ENCODE measurements around the gene DBI. TPM values are rescaled to one million over a fixed set of nuclear protein-coding genes. Genes with fewer than 3 reads are reported as not detected.

Gene DBI
- total RNA-seq, 1 experiment from 2014 or later: 70.9 TPM

GRCh38 chr2:119407430-119408220 lies 40.8 kb downstream of the DBI start:
- peak; percentile 84 for DNase-seq

GRCh38 chr2:119408221-119408619 lies 41.4 kb downstream of the DBI start:
- no peaks in the 10 kb centered on the region for H4K20me1 ChIP-seq (ENCODE audit: insufficient read depth, low read depth, low read length)
- no peaks in the 10 kb centered on the region for H3K9me2 ChIP-seq (replicated peaks; ENCODE audit: insufficient read depth, low read length)
- H3K4me2 ChIP-seq (ENCODE audit: low read depth, low read length, poor library complexity, severe bottlenecking): no peak overlapping the region
- H3K27me3 ChIP-seq (ENCODE audit: low read length): 0 out of 2 replicates have a peak, but pooled peaks cover 2% of the 10 kb centered on the region
- H3K4me3 ChIP-seq (ENCODE audit: low read length): no peak overlapping the region
- H3K9me3 ChIP-seq (ENCODE audit: low read length): no peaks in the 10 kb centered on the region
- no peaks in the 10 kb centered on the region for H3K36me3 ChIP-seq (ENCODE audit: insufficient read depth, low read length)
- no peaks in the 10 kb centered on the region for H3K79me2 ChIP-seq (ENCODE audit: low read length)
- no peak overlapping the region for H3K9ac ChIP-seq (ENCODE audit: low read length)
- H3K27ac ChIP-seq (ENCODE audit: low read length): no peak overlapping the region
- H3K4me1 ChIP-seq (ENCODE audit: low read length): peaks cover 12% of the 10 kb centered on the region
- no peak overlapping the region for H2AFZ ChIP-seq (ENCODE audit: low read length)
- no peak for DNase-seq

More at GRCh38 chr2:119407430-119408220, 40.8 kb downstream of the DBI start:
- no peaks in the 10 kb centered on the region for H3K9me2 ChIP-seq (replicated peaks; ENCODE audit: insufficient read depth, low read length)
- no peak overlapping the region for H3K27ac ChIP-seq (ENCODE audit: low read length)
- H3K4me1 ChIP-seq (ENCODE audit: low read length): peaks cover 12% of the 10 kb centered on the region
- no peak overlapping the region for H3K4me2 ChIP-seq (ENCODE audit: low read depth, low read length, poor library complexity, severe bottlenecking)
- H2AFZ ChIP-seq (ENCODE audit: low read length): no peak overlapping the region
- no peak overlapping the region for H3K4me3 ChIP-seq (ENCODE audit: low read length)
- no peaks in the 10 kb centered on the region for H3K9me3 ChIP-seq (ENCODE audit: low read length)
- 0 out of 2 replicates have a peak, but pooled peaks cover 2% of the 10 kb centered on the region for H3K27me3 ChIP-seq (ENCODE audit: low read length)
- H3K79me2 ChIP-seq (ENCODE audit: low read length): no peaks in the 10 kb centered on the region
- H3K36me3 ChIP-seq (ENCODE audit: insufficient read depth, low read length): no peaks in the 10 kb centered on the region
- H3K9ac ChIP-seq (ENCODE audit: low read length): no peak overlapping the region
- H4K20me1 ChIP-seq (ENCODE audit: insufficient read depth, low read depth, low read length): no peaks in the 10 kb centered on the region

- Histone ChIP-seq H3K79me2 (ENCODE audit: low read length) (no peaks in the 10 kb centered on the region), H3K9ac (ENCODE audit: low read length) (no peak overlapping the region), H3K4me3 (ENCODE audit: low read length) (no peak overlapping the region), H3K9me3 (ENCODE audit: low read length) (peaks cover 2% of the 10 kb centered on the region; the same call in 1 of the 2 replicates), H3K36me3 (ENCODE audit: insufficient read depth, low read length) (no peaks in the 10 kb centered on the region), H3K4me2 (ENCODE audit: low read depth, low read length, poor library complexity, severe bottlenecking) (no peak overlapping the region), H2AFZ (ENCODE audit: low read length) (no peak overlapping the region), H3K4me1 (ENCODE audit: low read length) (peaks cover 13% of the 10 kb centered on the region), H4K20me1 (ENCODE audit: insufficient read depth, low read depth, low read length) (no peaks in the 10 kb centered on the region), H3K27me3 (ENCODE audit: low read length) (0 out of 2 replicates have a peak, but pooled peaks cover 2% of the 10 kb centered on the region), H3K9me2 (replicated peaks; ENCODE audit: insufficient read depth, low read length) (no peaks in the 10 kb centered on the region), H3K27ac (ENCODE audit: low read length) (no peak overlapping the region)
- no peak for DNase-seq
These were observed 42.7 kb downstream of the DBI start for GRCh38 chr2:119409506-119409905.

GRCh38 chr2:119414894-119415293 lies 48.1 kb downstream of the DBI start:
- DNase-seq: no peak
- Histone ChIP-seq H4K20me1 (ENCODE audit: insufficient read depth, low read depth, low read length) (no peaks in the 10 kb centered on the region), H3K4me3 (ENCODE audit: low read length) (no peak overlapping the region), H3K4me2 (ENCODE audit: low read depth, low read length, poor library complexity, severe bottlenecking) (no peak overlapping the region), H3K9ac (ENCODE audit: low read length) (no peak overlapping the region), H3K9me2 (replicated peaks; ENCODE audit: insufficient read depth, low read length) (no peaks in the 10 kb centered on the region), H3K9me3 (ENCODE audit: low read length) (peaks cover 2% of the 10 kb centered on the region; the same call in 1 of the 2 replicates), H3K4me1 (ENCODE audit: low read length) (peaks cover 22% of the 10 kb centered on the region), H3K27ac (ENCODE audit: low read length) (no peak overlapping the region), H2AFZ (ENCODE audit: low read length) (no peak overlapping the region), H3K36me3 (ENCODE audit: insufficient read depth, low read length) (no peaks in the 10 kb centered on the region), H3K27me3 (ENCODE audit: low read length) (0 out of 2 replicates have a peak, but pooled peaks cover 2% of the 10 kb centered on the region), H3K79me2 (ENCODE audit: low read length) (no peaks in the 10 kb centered on the region)

- H4K20me1 ChIP-seq (ENCODE audit: insufficient read depth, low read depth, low read length): no peaks in the 10 kb centered on the region
- H2AFZ ChIP-seq (ENCODE audit: low read length): no peak overlapping the region
- H3K27ac ChIP-seq (ENCODE audit: low read length): no peak overlapping the region
- H3K9me3 ChIP-seq (ENCODE audit: low read length): peaks cover 2% of the 10 kb centered on the region; the same call in 1 of the 2 replicates
- no peak for DNase-seq
- no peak overlapping the region for H3K4me2 ChIP-seq (ENCODE audit: low read depth, low read length, poor library complexity, severe bottlenecking)
- H3K4me3 ChIP-seq (ENCODE audit: low read length): no peak overlapping the region
- peaks cover 17% of the 10 kb centered on the region for H3K4me1 ChIP-seq (ENCODE audit: low read length)
- H3K9me2 ChIP-seq (replicated peaks; ENCODE audit: insufficient read depth, low read length): no peaks in the 10 kb centered on the region
- no peak overlapping the region for H3K9ac ChIP-seq (ENCODE audit: low read length)
- 0 out of 2 replicates have a peak, but pooled peaks cover 2% of the 10 kb centered on the region for H3K27me3 ChIP-seq (ENCODE audit: low read length)
- H3K79me2 ChIP-seq (ENCODE audit: low read length): no peaks in the 10 kb centered on the region
- H3K36me3 ChIP-seq (ENCODE audit: insufficient read depth, low read length): no peaks in the 10 kb centered on the region
These were observed 48.9 kb downstream of the DBI start for GRCh38 chr2:119415630-119416029.

GRCh38 chr2:119416299-119416923 lies 49.6 kb downstream of the DBI start:
- no peak overlapping the region for H3K9ac ChIP-seq (ENCODE audit: low read length)

GRCh38 chr2:119417908-119418307 lies 51.1 kb downstream of the DBI start:
- Histone ChIP-seq H3K36me3 (ENCODE audit: insufficient read depth, low read length) (no peaks in the 10 kb centered on the region), H3K4me3 (ENCODE audit: low read length) (no peak overlapping the region), H3K9me3 (ENCODE audit: low read length) (peaks cover 2% of the 10 kb centered on the region; the same call in 1 of the 2 replicates), H3K79me2 (ENCODE audit: low read length) (no peaks in the 10 kb centered on the region), H3K4me2 (ENCODE audit: low read depth, low read length, poor library complexity, severe bottlenecking) (no peak overlapping the region), H3K9me2 (replicated peaks; ENCODE audit: insufficient read depth, low read length) (no peaks in the 10 kb centered on the region), H3K27ac (ENCODE audit: low read length) (no peak overlapping the region), H3K9ac (ENCODE audit: low read length) (no peak overlapping the region), H4K20me1 (ENCODE audit: insufficient read depth, low read depth, low read length) (no peaks in the 10 kb centered on the region), H3K4me1 (ENCODE audit: low read length) (peaks cover 17% of the 10 kb centered on the region), H3K27me3 (ENCODE audit: low read length) (no peaks in the 10 kb centered on the region), H2AFZ (ENCODE audit: low read length) (no peak overlapping the region)
- DNase-seq: no peak

More at GRCh38 chr2:119416299-119416923, 49.6 kb downstream of the DBI start:
- no peak for DNase-seq
- no peaks in the 10 kb centered on the region for H3K79me2 ChIP-seq (ENCODE audit: low read length)
- no peak overlapping the region for H3K4me2 ChIP-seq (ENCODE audit: low read depth, low read length, poor library complexity, severe bottlenecking)
- no peak overlapping the region for H2AFZ ChIP-seq (ENCODE audit: low read length)
- no peaks in the 10 kb centered on the region for H3K9me2 ChIP-seq (replicated peaks; ENCODE audit: insufficient read depth, low read length)
- H3K4me1 ChIP-seq (ENCODE audit: low read length): peaks cover 17% of the 10 kb centered on the region
- no peaks in the 10 kb centered on the region for H3K36me3 ChIP-seq (ENCODE audit: insufficient read depth, low read length)
- H3K27me3 ChIP-seq (ENCODE audit: low read length): no peaks in the 10 kb centered on the region
- no peak overlapping the region for H3K4me3 ChIP-seq (ENCODE audit: low read length)
- H3K27ac ChIP-seq (ENCODE audit: low read length): no peak overlapping the region
- no peaks in the 10 kb centered on the region for H4K20me1 ChIP-seq (ENCODE audit: insufficient read depth, low read depth, low read length)
- peaks cover 2% of the 10 kb centered on the region; the same call in 1 of the 2 replicates for H3K9me3 ChIP-seq (ENCODE audit: low read length)

GRCh38 chr2:119419065-119419464 lies 52.3 kb downstream of the DBI start:
- Histone ChIP-seq H3K36me3 (ENCODE audit: insufficient read depth, low read length) (no peaks in the 10 kb centered on the region), H3K4me1 (ENCODE audit: low read length) (peaks cover 17% of the 10 kb centered on the region), H2AFZ (ENCODE audit: low read length) (no peak overlapping the region), H3K79me2 (ENCODE audit: low read length) (no peaks in the 10 kb centered on the region), H3K27ac (ENCODE audit: low read length) (no peak overlapping the region), H3K4me3 (ENCODE audit: low read length) (no peak overlapping the region), H3K9me2 (replicated peaks; ENCODE audit: insufficient read depth, low read length) (no peaks in the 10 kb centered on the region), H3K9ac (ENCODE audit: low read length) (no peak overlapping the region), H3K4me2 (ENCODE audit: low read depth, low read length, poor library complexity, severe bottlenecking) (no peak overlapping the region), H3K27me3 (ENCODE audit: low read length) (no peaks in the 10 kb centered on the region), H3K9me3 (ENCODE audit: low read length) (peaks cover 2% of the 10 kb centered on the region; the same call in 1 of the 2 replicates), H4K20me1 (ENCODE audit: insufficient read depth, low read depth, low read length) (no peaks in the 10 kb centered on the region)
- no peak for DNase-seq

All from Karpas-422 (cell line).